Pancreas (tissue), 10 donors: ENCODE data around the gene STX11. TPM values are rescaled to one million over a fixed set of nuclear protein-coding genes. Genes with fewer than 3 reads are reported as not detected.

Experiments used
- ATAC-seq, 4 donors: fragments of 200-7000 bp; cut with Tn5 transposase; one replicate each; pipeline versions ENCODE4 v1.8.0 to v1.9.1; 2020; ENCODE audit warnings: mild to moderate bottlenecking in 4 of 4, moderate library complexity in 4 of 4
- DNase-seq, 6 donors: peaks; one replicate each; pipeline ENCODE4 v3.0.0-alpha.2; 2020
- FAIRE-seq: peaks from 2 replicates; lab custom pipeline; 2012; peaks lifted over from hg19 to GRCh38; lab: Jason Lieb, UNC
- H3K27ac ChIP-seq, 4 donors: fragments of 200-600 bp; sonication (generic); 1 replicate in 3 of 4; 2 replicates in 1 of 4; pipeline versions ENCODE4 v1.5.0 to v1.8.0; 2020
- H3K27me3 ChIP-seq, 4 donors: fragments of 200-600 bp; one replicate each; pipeline ENCODE4 v1.8.0; 2021
- H3K36me3 ChIP-seq, 3 donors: fragments of 200-600 bp; sonication (generic) in 1 of 3; one replicate each; pipeline versions ENCODE4 v1.5.0 to v1.8.0; 2020 to 2021
- H3K4me1 ChIP-seq, 3 donors: fragments of 200-600 bp; one replicate each; pipeline ENCODE4 v1.8.0; 2021
- H3K4me3 ChIP-seq, 4 donors: fragments of 200-600 bp; sonication (generic) in 2 of 4; one replicate each; pipeline versions ENCODE4 v1.5.0 to v1.8.0; 2020 to 2021
- H3K9me3 ChIP-seq, 4 donors: fragments of 200-600 bp; one replicate each; pipeline ENCODE4 v1.8.0; 2021
- WGBS, 2 donors: extraction: QIAGEN DNeasy Blood & Tissue Kit; methylation state at CpG; one replicate each; pipeline ENCODE4 v1.1.7; 2013; 5-methylcytosine and 5-hydroxymethylcytosine counted together
- intact Hi-C, 3 donors: fragments of 100-400 bp; cut with DNase I; formaldehyde crosslinking; loops; one replicate each; pipeline versions ENCODE4 v1.11.1 to v1.14.2; 2022
- polyA plus RNA-seq, 2 donors: library from polyadenylated mRNA; stranded (reverse); fragments of 200-250 nt; gene quantifications; one replicate each; pipeline ENCODE4 v1.2.3, GENCODE V29; 2013
- total RNA-seq, 6 donors: library from RNA; stranded (reverse); fragmentation: NEBNext Ultra II Directional in 4 of 6; extraction: Animal tissue kit (Norgen Biotek cat#: 25700) in 4 of 6; gene quantifications; one replicate each; pipeline versions ENCODE4 v1.2.1 to v1.2.4, GENCODE V29; 2021 to 2023
- TF ChIP-seq, protein P1 (sequence below), 4 donors: fragments of 200-600 bp; sonication (generic) in 3 of 4; IDR thresholded peaks; one replicate each; pipeline versions ENCODE4 v1.5.0 to v1.8.0; 2021; ENCODE audit warnings: antibody characterized with exemption in 4 of 4
- donor health status: healthy with polysubstance abuse.
- donor health status: DM: no; HTN: no; CAD: no; lungs with moderate emphysema.
- donor health status: DM: no; HTN: no; CAD: no.
- donor health status: control.
- donor health status: control.
- donor health status: Bipolar disorder and iron deficiency.
- donor health status: DM: yes; HTN: yes; CAD: no.
- donor health status: DM: no; HTN: no; CAD: no.
- donor health status: DM: no; HTN: no; CAD: no.
- donor health status: DM: yes; HTN: yes; CAD: no.

Gene STX11
- total and polyA plus RNA-seq, 8 donors, result 0.47 to 2.6 (median 1.1) TPM

DNA sequence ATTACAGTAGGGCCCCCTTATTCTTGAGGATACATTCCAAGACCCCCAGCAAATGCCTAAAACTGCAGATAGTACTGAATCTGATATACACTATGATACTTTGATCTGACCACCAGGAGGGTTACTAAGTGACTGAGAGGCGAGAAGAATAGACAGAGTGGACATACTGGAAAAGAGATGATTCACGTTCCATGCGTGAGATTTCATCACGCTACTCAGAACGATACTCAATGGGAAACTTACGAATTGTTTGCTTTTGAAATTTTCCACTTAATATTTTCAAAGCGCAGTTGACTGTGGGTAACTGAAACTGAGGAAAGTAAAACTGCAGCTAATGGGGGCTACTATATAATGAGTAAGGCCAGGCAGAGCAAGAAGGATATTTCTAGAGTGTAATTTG lies 60.8 kb downstream of the STX11 start:
- no peak for DNase-seq
- 93 to 95% methylated on average over 7 of the region's 7 CpGs for WGBS, 2 donors

DNA sequence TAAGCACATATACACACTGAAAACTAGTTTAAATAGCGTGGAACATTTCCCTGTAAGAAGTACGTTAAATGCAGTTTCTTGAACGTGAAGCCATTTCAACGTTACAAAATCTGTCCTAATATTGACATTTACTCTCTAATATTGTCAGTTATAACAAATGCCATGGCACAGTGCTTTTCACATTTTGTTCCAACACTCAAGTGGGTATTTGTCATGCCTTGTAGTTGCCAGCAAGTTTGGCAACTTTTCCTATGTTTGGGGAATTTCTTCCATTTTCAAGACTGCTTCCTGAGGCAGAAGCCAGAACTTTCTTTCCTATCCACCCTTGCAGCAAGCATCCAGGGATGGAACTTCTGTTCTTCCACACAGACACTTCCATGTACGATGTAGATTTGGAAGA lies 63.0 kb downstream of the STX11 start:
- H3K27ac ChIP-seq, result no peak overlapping the region
- DNase-seq (no peak), FAIRE-seq (no peak), ATAC-seq (no peak)
- no peaks in the 10 kb centered on the region for H3K36me3 ChIP-seq
- WGBS, 2 donors, result 91 to 92% methylated on average over 5 of the region's 5 CpGs
- no peak overlapping the region for H3K4me3 ChIP-seq
- intact Hi-C loops, result loop anchor here in 2 of 3 donors (10.0 kb wide), 2 partner anchors 99 to 109 kb away; no protein-coding TSS in a partner anchor
- no peaks in the 10 kb centered on the region for H3K27me3 ChIP-seq
- H3K9me3 ChIP-seq, result no peaks in the 10 kb centered on the region
- H3K4me1 ChIP-seq, result peaks cover 0 to 14% (median 4%) of the 10 kb centered on the region in 3 donors
- TF ChIP-seq, protein P1, sequence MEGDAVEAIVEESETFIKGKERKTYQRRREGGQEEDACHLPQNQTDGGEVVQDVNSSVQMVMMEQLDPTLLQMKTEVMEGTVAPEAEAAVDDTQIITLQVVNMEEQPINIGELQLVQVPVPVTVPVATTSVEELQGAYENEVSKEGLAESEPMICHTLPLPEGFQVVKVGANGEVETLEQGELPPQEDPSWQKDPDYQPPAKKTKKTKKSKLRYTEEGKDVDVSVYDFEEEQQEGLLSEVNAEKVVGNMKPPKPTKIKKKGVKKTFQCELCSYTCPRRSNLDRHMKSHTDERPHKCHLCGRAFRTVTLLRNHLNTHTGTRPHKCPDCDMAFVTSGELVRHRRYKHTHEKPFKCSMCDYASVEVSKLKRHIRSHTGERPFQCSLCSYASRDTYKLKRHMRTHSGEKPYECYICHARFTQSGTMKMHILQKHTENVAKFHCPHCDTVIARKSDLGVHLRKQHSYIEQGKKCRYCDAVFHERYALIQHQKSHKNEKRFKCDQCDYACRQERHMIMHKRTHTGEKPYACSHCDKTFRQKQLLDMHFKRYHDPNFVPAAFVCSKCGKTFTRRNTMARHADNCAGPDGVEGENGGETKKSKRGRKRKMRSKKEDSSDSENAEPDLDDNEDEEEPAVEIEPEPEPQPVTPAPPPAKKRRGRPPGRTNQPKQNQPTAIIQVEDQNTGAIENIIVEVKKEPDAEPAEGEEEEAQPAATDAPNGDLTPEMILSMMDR (IDR thresholded peaks at IDR 0.05), result no peak

More for the DNA sequence above, 60.8 kb downstream of the STX11 start:
- H3K27me3 ChIP-seq, result no peaks in the 10 kb centered on the region
- peaks cover 0 to 9% (median 4%) of the 10 kb centered on the region in 3 donors for H3K4me1 ChIP-seq
- ATAC-seq (no peak), FAIRE-seq (no peak)
- no peak overlapping the region for H3K4me3 ChIP-seq
- no peaks in the 10 kb centered on the region for H3K9me3 ChIP-seq
- TF ChIP-seq, protein P1 (IDR thresholded peaks at IDR 0.05), result no peak
- H3K27ac ChIP-seq, result no peak overlapping the region
- no peaks in the 10 kb centered on the region for H3K36me3 ChIP-seq
- intact Hi-C loops, result loop anchor here in 2 of 3 donors (10.0 kb wide), 2 partner anchors 96 to 106 kb away; no protein-coding TSS in a partner anchor

DNA sequence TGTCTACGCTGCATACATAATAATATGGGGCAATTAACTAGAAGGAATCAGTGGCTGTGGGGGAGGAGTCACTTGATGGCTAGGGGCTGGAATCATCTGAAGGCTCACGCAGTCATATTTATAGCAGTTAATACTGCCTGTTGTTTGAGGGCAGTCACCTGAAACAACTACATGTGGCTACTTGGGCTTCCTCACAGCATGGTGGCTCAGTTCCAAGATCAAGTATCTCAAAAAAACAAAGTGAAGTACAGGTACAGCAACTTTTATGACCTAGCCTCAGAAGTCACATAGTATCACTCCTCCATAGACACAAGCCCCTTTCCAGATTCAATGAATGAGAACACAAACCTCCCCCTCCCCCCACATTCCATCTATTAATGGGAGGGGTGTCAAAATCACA lies 63.7 kb downstream of the STX11 start:
- DNase-seq (no peak), ATAC-seq (no peak), FAIRE-seq (no peak)
- no peak overlapping the region for H3K4me3 ChIP-seq
- intact Hi-C loops, result loop anchor here in 2 of 3 donors (10.0 kb wide), 2 partner anchors 99 to 109 kb away; no protein-coding TSS in a partner anchor
- 96 to 98% methylated on average over 2 of the region's 2 CpGs for WGBS, 2 donors
- H3K27ac ChIP-seq, result no peak overlapping the region
- no peaks in the 10 kb centered on the region for H3K27me3 ChIP-seq
- no peaks in the 10 kb centered on the region for H3K36me3 ChIP-seq
- H3K9me3 ChIP-seq, result no peaks in the 10 kb centered on the region
- peaks cover 0 to 14% (median 4%) of the 10 kb centered on the region in 3 donors for H3K4me1 ChIP-seq
- TF ChIP-seq, protein P1 (IDR thresholded peaks at IDR 0.05), result no peak

DNA sequence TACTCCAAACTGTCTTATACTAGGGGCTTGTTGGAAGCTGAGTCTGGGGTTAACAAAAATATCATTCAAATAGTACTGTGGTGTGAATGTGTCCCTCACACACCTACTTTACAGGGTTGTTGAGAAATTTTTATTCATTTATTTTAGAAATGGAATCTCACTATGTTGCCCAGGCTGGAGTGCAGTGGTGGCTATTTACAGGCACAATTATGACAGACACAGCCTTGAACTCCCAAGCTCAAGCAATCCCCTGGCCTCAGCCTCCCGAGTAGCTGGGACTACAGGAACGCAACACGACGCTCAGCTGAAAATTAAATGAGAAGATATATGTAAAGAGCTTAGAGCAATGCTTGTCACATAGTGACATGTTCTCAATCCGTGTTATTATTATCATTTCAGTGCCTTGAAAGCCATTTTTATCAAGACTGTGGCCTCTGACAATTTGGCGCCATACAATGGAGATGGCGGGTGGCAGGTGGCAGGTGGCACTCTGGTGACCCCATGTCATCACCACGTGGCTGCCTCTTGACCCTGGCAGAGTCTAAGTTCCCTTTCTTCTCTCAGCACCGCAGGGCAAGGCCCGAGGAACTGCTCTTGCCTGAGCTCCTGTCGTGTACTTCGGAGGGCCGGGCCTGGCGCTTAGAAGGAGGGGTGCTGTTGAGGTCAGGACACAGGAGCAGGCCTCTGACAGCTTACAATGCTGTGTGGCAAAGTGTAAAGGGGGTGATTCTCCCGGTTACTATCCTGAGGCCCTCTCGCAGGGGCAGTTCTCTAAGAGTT lies 64.5 kb downstream of the STX11 start:
- Histone ChIP-seq H3K4me3 (peak overlapping the region in 2 of 4 donors; percentile 49 to 66), H3K27me3 (no peaks in the 10 kb centered on the region), H3K27ac (peak overlapping the region; percentile 56 to 97 (median 91)), H3K36me3 (no peaks in the 10 kb centered on the region), H3K9me3 (no peaks in the 10 kb centered on the region), H3K4me1 (peaks cover 0 to 14% (median 4%) of the 10 kb centered on the region in 3 donors)
- 83 to 86% methylated on average over 16 of the region's 16 CpGs for WGBS, 2 donors
- ATAC-seq, result no peak
- TF ChIP-seq, protein P1 (IDR thresholded peaks at IDR 0.05), result no peak
- no peak for FAIRE-seq
- peak in 2 of 6 donors; percentile 18 to 26 for DNase-seq
- intact Hi-C loops, result loop anchor here in 2 of 3 donors (10.0 kb wide), 2 partner anchors 100 to 110 kb away; no protein-coding TSS in a partner anchor
